GM06990 (cell line): ENCODE data around the gene IGFBP4.
"Not testable (repeated sequence)": the region's sequence is repeated elsewhere in the genome, so short reads cannot be mapped to it uniquely, and the experiment has no call there.

Experiments
- DNase-seq: peaks from one replicate; pipeline ENCODE4 v3.0.0-alpha.2; 2011; ENCODE audit not compliant: insufficient read length; ENCODE audit errors: extremely low read depth
- H3K27me3 ChIP-seq: replicated peaks from 2 replicates; pipeline ENCODE4 v1.6.0; 2011; ENCODE audit warnings: low read length; ENCODE audit not compliant: control insufficient read depth, insufficient read depth
- H3K36me3 ChIP-seq: 2 replicates; pipeline ENCODE4 v1.5.1; 2011; ENCODE audit warnings: low read length; ENCODE audit not compliant: control insufficient read depth, insufficient read depth
- H3K4me3 ChIP-seq: replicated peaks from 2 replicates; pipeline ENCODE4 v1.5.1; 2011; ENCODE audit warnings: low read depth, mild to moderate bottlenecking, control low read depth, low read length
- TF ChIP-seq, protein P1 (sequence below): IDR thresholded peaks from 2 replicates; pipeline ENCODE4 v1.5.1; 2011; ENCODE audit warnings: low read length, control low read depth, mild to moderate bottlenecking, inconsistent platforms; ENCODE audit not compliant: insufficient read depth, poor library complexity, severe bottlenecking

IGFBP4 gene

DNA sequence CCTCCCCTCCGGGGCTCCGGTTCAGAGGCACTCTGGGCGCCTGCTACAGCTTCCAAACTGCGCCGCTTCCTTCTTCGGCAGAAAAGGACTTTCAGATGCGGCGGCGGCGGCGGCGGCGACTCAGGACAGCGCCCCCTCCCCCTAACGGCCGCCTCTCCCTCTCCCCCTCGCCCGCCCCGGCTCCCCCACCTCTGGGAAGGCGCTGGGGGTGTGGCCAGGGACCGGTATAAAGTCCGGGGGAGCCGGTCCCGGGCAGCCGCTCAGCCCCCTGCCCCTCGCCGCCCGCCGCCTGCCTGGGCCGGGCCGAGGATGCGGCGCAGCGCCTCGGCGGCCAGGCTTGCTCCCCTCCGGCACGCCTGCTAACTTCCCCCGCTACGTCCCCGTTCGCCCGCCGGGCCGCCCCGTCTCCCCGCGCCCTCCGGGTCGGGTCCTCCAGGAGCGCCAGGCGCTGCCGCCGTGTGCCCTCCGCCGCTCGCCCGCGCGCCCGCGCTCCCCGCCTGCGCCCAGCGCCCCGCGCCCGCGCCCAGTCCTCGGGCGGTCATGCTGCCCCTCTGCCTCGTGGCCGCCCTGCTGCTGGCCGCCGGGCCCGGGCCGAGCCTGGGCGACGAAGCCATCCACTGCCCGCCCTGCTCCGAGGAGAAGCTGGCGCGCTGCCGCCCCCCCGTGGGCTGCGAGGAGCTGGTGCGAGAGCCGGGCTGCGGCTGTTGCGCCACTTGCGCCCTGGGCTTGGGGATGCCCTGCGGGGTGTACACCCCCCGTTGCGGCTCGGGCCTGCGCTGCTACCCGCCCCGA is at the start of gene IGFBP4:
Gene IGFBP4, plus strand, starts transcription at position 255 of the 792 bp plus-strand sequence. Its CDS starts 286 bp downstream, at position 541.
- Histone ChIP-seq H3K4me3 (peak within 1 kb of the TSS; percentile 36), H3K27me3 (no peaks in the 10 kb centered on the region; the same call in none of the 2 replicates), H3K36me3 (no peaks in the 10 kb centered on the region)
- DNase-seq = peak; percentile 72
- TF ChIP-seq, protein P1, sequence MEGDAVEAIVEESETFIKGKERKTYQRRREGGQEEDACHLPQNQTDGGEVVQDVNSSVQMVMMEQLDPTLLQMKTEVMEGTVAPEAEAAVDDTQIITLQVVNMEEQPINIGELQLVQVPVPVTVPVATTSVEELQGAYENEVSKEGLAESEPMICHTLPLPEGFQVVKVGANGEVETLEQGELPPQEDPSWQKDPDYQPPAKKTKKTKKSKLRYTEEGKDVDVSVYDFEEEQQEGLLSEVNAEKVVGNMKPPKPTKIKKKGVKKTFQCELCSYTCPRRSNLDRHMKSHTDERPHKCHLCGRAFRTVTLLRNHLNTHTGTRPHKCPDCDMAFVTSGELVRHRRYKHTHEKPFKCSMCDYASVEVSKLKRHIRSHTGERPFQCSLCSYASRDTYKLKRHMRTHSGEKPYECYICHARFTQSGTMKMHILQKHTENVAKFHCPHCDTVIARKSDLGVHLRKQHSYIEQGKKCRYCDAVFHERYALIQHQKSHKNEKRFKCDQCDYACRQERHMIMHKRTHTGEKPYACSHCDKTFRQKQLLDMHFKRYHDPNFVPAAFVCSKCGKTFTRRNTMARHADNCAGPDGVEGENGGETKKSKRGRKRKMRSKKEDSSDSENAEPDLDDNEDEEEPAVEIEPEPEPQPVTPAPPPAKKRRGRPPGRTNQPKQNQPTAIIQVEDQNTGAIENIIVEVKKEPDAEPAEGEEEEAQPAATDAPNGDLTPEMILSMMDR = peak; percentile 59

DNA sequence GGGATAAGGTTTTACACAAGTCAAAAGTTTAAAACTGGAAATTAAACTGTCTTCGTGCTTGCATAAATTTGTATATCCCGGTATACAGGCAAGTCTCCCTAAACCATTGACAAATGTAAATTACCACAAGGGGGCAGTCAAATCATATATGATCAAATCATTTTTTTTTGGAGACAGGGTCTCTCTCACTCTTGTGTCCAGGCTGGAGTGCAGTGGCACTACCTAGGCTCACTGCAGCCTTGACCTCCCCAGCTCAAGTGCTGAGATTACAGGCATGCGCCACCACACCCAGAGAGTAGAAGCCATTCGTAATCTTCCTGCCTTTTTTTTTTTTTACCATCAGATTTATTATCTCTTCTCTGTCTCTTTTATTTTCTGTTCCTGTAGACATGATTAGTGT is 44.1 kb upstream of the IGFBP4 start:
- H3K27me3 ChIP-seq = no peaks in the 10 kb centered on the region
- DNase-seq = no peak
- H3K36me3 ChIP-seq = peaks cover 10% of the 10 kb centered on the region
- no peak overlapping the region for H3K4me3 ChIP-seq
- TF ChIP-seq, protein P1 = peak; percentile 39

DNA sequence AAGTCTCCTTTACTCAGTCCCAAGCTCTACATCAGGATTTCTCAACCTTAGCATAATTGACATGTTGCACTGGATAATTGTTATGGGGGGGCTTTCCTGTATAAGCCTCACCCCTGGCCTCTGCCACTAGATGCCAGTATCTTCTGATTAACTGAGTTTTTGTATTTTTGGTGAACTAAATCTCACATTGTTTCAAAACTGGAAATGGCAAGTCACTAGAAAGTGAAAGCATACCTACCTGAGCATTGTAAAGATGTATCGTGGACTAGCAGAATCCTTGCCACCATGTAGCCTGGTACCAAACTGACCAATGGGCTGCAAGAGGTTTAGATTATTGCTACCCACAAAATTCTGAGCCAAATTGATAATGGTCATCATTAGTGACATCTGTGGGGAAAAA is 40.6 kb upstream of the IGFBP4 start:
- peaks cover 9% of the 10 kb centered on the region for H3K36me3 ChIP-seq
- DNase-seq = no peak
- H3K4me3 ChIP-seq = no peak overlapping the region
- H3K27me3 ChIP-seq = no peaks in the 10 kb centered on the region
- TF ChIP-seq, protein P1 = no peak

GRCh38 chr17:40404003-40404402 is 39.2 kb upstream of the IGFBP4 start:
- DNase-seq = no peak
- TF ChIP-seq, protein P1 = no peak
- Histone ChIP-seq H3K27me3 (no peaks in the 10 kb centered on the region), H3K36me3 (peaks cover 9% of the 10 kb centered on the region), H3K4me3 (no peak overlapping the region)

GRCh38 chr17:40407460-40407859 is 35.8 kb upstream of the IGFBP4 start:
- Histone ChIP-seq H3K27me3 (no peaks in the 10 kb centered on the region), H3K4me3 (no peak overlapping the region), H3K36me3 (peaks cover 9% of the 10 kb centered on the region)
- DNase-seq = no peak
- TF ChIP-seq, protein P1 = no peak

DNA sequence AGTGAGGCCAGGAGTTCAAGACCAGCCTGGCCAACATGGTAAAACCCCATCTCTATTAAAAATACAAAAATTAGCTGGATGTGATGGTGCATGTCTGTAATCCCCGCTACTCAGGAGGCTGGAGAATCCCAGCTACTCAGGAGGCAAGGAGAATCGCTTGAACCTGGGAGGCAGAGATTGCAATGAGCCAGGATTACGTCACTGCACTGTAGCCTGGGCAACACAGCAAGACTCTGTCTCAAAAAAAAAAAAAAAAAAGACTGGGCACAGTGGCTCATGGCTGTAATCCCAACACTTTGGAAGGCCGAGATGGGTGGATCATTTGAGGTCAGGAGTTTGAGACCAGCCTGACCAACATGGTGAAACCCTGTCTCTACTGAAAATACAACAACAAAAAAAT is 33.7 kb upstream of the IGFBP4 start:
- not testable (repeated sequence) for H3K4me3 ChIP-seq, DNase-seq, H3K27me3 ChIP-seq, H3K36me3 ChIP-seq
